Measurements from ENCODE around the gene LRP1.
A peak's percentile ranks its signal among the peaks of the same experiment; 100 is the strongest.

Gene LRP1

GRCh38 chr12:57127726-57128518 is at the start of gene LRP1:
Gene LRP1 (plus strand): TSS chr12:57128483. CDS start chr12:57128965, 482 bp downstream.
- DNase-seq (ENCODE audit: low read depth) = peak; percentile 48

GRCh38 chr12:57078519-57079404 is 49.5 kb upstream of the LRP1 start, which contains the start of gene NEMP1:
Gene NEMP1 (minus strand): TSS chr12:57078791. CDS start chr12:57078745, 46 bp downstream.
- peak; percentile 89 for DNase-seq (ENCODE audit: low read depth)

- DNase-seq (ENCODE audit: low read depth) = no peak
These were observed 48.5 kb upstream of the LRP1 start for GRCh38 chr12:57079821-57080220.

GRCh38 chr12:57080855-57081254 is 47.4 kb upstream of the LRP1 start:
- no peak for DNase-seq (ENCODE audit: low read depth)

- DNase-seq (ENCODE audit: low read depth) = no peak
These were observed 42.2 kb upstream of the LRP1 start for GRCh38 chr12:57085999-57086492.

- DNase-seq (ENCODE audit: low read depth) = no peak
These were observed 41.7 kb upstream of the LRP1 start for GRCh38 chr12:57086493-57087009.

- peak; percentile 91 for DNase-seq (ENCODE audit: low read depth)
These were observed 41.1 kb upstream of the LRP1 start for GRCh38 chr12:57087010-57087690.

- DNase-seq (ENCODE audit: low read depth) = peak; percentile 64
These were observed 40.5 kb upstream of the LRP1 start for GRCh38 chr12:57087691-57088353.

GRCh38 chr12:57088354-57089270 is 39.7 kb upstream of the LRP1 start, which contains the start of gene NAB2:
Gene NAB2 (plus strand): TSS chr12:57089114. CDS start chr12:57089272, 158 bp downstream.
- peak; percentile 79 for DNase-seq (ENCODE audit: low read depth)

- peak; percentile 33 for DNase-seq (ENCODE audit: low read depth)
These were observed 38.7 kb upstream of the LRP1 start for GRCh38 chr12:57089271-57090245.

- DNase-seq (ENCODE audit: low read depth) = no peak
These were observed 37.8 kb upstream of the LRP1 start for GRCh38 chr12:57090490-57090889.

- DNase-seq (ENCODE audit: low read depth) = no peak
These were observed 37.2 kb upstream of the LRP1 start for GRCh38 chr12:57090924-57091637.

GRCh38 chr12:57091638-57092528 is 36.4 kb upstream of the LRP1 start:
- DNase-seq (ENCODE audit: low read depth) = no peak

GRCh38 chr12:57092529-57092862 is 35.8 kb upstream of the LRP1 start:
- no peak for DNase-seq (ENCODE audit: low read depth)

- no peak for DNase-seq (ENCODE audit: low read depth)
These were observed 35.3 kb upstream of the LRP1 start for GRCh38 chr12:57092876-57093414.

- DNase-seq (ENCODE audit: low read depth) = peak; percentile 49
These were observed 34.7 kb upstream of the LRP1 start for GRCh38 chr12:57093415-57094207.
